Measurements from ENCODE around the gene DICER1.

Gene DICER1

GRCh38 chr14:95091581-95091980 is 65.7 kb downstream of the DICER1 start:
- no peaks in the 10 kb centered on the region for H3K9me3 Mint-ChIP-seq

GRCh38 chr14:95088665-95089064 is 68.7 kb downstream of the DICER1 start:
- H3K36me3 Mint-ChIP-seq (ENCODE audit: low read depth) = peaks cover 34% of the 10 kb centered on the region
- no peaks in the 10 kb centered on the region for H3K27me3 Mint-ChIP-seq (ENCODE audit: low read depth)
- no peak for DNase-seq (ENCODE audit: low spot score)
- H3K9me3 Mint-ChIP-seq = no peaks in the 10 kb centered on the region
- H3K27ac Mint-ChIP-seq = no peak overlapping the region
- H3K4me3 Mint-ChIP-seq = no peak overlapping the region
- no peaks in the 10 kb centered on the region for H3K4me1 Mint-ChIP-seq (ENCODE audit: low read depth)

More at GRCh38 chr14:95091581-95091980, 65.7 kb downstream of the DICER1 start:
- Mint-ChIP-seq H3K4me1 (ENCODE audit: low read depth) (no peaks in the 10 kb centered on the region), H3K4me3 (no peak overlapping the region), H3K27me3 (ENCODE audit: low read depth) (no peaks in the 10 kb centered on the region), H3K27ac (no peak overlapping the region), H3K36me3 (ENCODE audit: low read depth) (peaks cover 45% of the 10 kb centered on the region)
- no peak for DNase-seq (ENCODE audit: low spot score)

- Mint-ChIP-seq H3K27ac (no peak overlapping the region), H3K27me3 (ENCODE audit: low read depth) (no peaks in the 10 kb centered on the region), H3K4me1 (ENCODE audit: low read depth) (no peaks in the 10 kb centered on the region), H3K36me3 (ENCODE audit: low read depth) (peaks cover 26% of the 10 kb centered on the region), H3K9me3 (no peaks in the 10 kb centered on the region), H3K4me3 (no peak overlapping the region)
- DNase-seq (ENCODE audit: low spot score) = no peak
Observed at GRCh38 chr14:95087619-95088018, 69.7 kb downstream of the DICER1 start.

DNA sequence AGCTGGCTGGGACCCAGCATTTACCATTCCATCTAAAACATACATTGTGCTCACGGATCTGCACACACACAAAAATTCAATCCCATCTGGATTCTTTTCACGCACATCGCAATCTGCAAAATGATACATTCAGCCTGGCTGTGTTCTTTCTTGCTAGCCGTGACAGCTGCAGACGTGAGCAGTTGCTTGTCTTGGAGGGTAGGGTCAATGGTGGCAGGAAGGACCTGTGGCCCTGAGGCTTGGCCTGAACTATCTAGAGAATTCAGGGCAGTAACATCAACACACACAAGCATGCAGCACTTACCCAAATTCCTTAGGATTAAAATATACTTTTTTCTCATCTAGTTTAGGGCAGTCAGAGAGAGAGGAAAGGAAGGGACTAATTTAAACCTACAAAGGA is 72.0 kb downstream of the DICER1 start:
- H3K27me3 Mint-ChIP-seq (ENCODE audit: low read depth) = no peaks in the 10 kb centered on the region
- H3K36me3 Mint-ChIP-seq (ENCODE audit: low read depth) = peaks cover 18% of the 10 kb centered on the region

GRCh38 chr14:95078867-95079266 is 78.5 kb downstream of the DICER1 start:
- H3K9me3 Mint-ChIP-seq = peaks cover 5% of the 10 kb centered on the region
- DNase-seq (ENCODE audit: low spot score) = no peak
- no peaks in the 10 kb centered on the region for H3K4me1 Mint-ChIP-seq (ENCODE audit: low read depth)
- H3K36me3 Mint-ChIP-seq (ENCODE audit: low read depth) = no peaks in the 10 kb centered on the region
- no peak overlapping the region for H3K4me3 Mint-ChIP-seq
- H3K27ac Mint-ChIP-seq = no peak overlapping the region
- H3K27me3 Mint-ChIP-seq (ENCODE audit: low read depth) = peaks cover 2% of the 10 kb centered on the region

More for the DNA sequence above, 72.0 kb downstream of the DICER1 start:
- no peak for DNase-seq (ENCODE audit: low spot score)
- no peak overlapping the region for H3K4me3 Mint-ChIP-seq
- H3K4me1 Mint-ChIP-seq (ENCODE audit: low read depth) = no peaks in the 10 kb centered on the region
- no peak overlapping the region for H3K27ac Mint-ChIP-seq
- no peaks in the 10 kb centered on the region for H3K9me3 Mint-ChIP-seq

DNA sequence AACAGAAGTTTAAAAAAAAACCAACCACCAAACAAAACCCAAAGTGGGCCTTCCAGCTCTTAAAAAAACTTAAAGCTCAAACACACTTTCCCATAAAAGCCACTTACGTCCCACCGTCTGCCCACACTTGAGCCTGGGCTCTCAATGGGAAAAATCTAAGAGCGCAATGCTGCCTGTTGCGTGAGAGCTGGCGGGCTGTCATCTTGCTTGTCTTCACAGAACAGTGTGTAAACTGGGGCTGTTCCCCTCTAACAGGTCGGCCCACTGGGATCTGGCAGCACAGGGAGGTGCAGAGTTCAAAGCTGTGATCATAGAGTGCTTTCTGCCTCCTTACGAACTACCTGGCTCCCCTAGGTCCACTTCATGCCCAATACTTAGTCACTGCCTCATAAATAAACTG is 80.0 kb downstream of the DICER1 start:
- H3K4me1 Mint-ChIP-seq (ENCODE audit: low read depth) = no peaks in the 10 kb centered on the region
- no peak overlapping the region for H3K4me3 Mint-ChIP-seq
- no peak for DNase-seq (ENCODE audit: low spot score)
- no peak overlapping the region for H3K27ac Mint-ChIP-seq
- peaks cover 5% of the 10 kb centered on the region for H3K27me3 Mint-ChIP-seq (ENCODE audit: low read depth)
- no peaks in the 10 kb centered on the region for H3K36me3 Mint-ChIP-seq (ENCODE audit: low read depth)
- H3K9me3 Mint-ChIP-seq = peaks cover 5% of the 10 kb centered on the region

DNA sequence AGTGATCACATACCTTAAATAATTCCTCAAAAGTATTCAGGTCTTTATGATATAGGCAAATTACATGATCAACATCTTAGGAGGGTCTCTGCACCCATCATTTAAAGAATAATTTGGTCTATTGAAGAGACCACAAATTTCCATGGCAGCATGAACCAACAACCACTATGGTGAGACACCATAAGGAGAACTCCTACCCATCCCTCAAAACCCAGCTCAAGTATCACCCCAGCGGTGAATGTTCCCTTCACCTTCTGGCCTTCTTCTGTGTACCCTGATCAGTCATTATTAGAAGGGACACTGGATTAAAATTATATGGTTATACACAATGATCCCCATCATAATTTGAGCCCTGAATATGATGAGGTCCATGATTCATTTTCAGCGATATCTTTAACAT is 81.5 kb downstream of the DICER1 start:
- Mint-ChIP-seq H3K4me3 (no peak overlapping the region), H3K9me3 (peaks cover 5% of the 10 kb centered on the region), H3K4me1 (ENCODE audit: low read depth) (no peaks in the 10 kb centered on the region), H3K27ac (no peak overlapping the region), H3K27me3 (ENCODE audit: low read depth) (peaks cover 5% of the 10 kb centered on the region), H3K36me3 (ENCODE audit: low read depth) (no peaks in the 10 kb centered on the region)
- no peak for DNase-seq (ENCODE audit: low spot score)

- no peak for DNase-seq (ENCODE audit: low spot score)
- Mint-ChIP-seq H3K27me3 (ENCODE audit: low read depth) (peaks cover 5% of the 10 kb centered on the region), H3K9me3 (peaks cover 5% of the 10 kb centered on the region), H3K4me1 (ENCODE audit: low read depth) (no peaks in the 10 kb centered on the region), H3K4me3 (no peak overlapping the region), H3K27ac (no peak overlapping the region), H3K36me3 (ENCODE audit: low read depth) (no peaks in the 10 kb centered on the region)
Observed at GRCh38 chr14:95073947-95074346, 83.4 kb downstream of the DICER1 start.

- Mint-ChIP-seq H3K27me3 (ENCODE audit: low read depth) (peaks cover 3% of the 10 kb centered on the region), H3K36me3 (ENCODE audit: low read depth) (no peaks in the 10 kb centered on the region), H3K27ac (no peak overlapping the region), H3K9me3 (peaks cover under 1% of the 10 kb centered on the region), H3K4me3 (no peak overlapping the region), H3K4me1 (ENCODE audit: low read depth) (no peaks in the 10 kb centered on the region)
- DNase-seq (ENCODE audit: low spot score) = no peak
Observed at GRCh38 chr14:95072310-95072905, 84.9 kb downstream of the DICER1 start.

DNA sequence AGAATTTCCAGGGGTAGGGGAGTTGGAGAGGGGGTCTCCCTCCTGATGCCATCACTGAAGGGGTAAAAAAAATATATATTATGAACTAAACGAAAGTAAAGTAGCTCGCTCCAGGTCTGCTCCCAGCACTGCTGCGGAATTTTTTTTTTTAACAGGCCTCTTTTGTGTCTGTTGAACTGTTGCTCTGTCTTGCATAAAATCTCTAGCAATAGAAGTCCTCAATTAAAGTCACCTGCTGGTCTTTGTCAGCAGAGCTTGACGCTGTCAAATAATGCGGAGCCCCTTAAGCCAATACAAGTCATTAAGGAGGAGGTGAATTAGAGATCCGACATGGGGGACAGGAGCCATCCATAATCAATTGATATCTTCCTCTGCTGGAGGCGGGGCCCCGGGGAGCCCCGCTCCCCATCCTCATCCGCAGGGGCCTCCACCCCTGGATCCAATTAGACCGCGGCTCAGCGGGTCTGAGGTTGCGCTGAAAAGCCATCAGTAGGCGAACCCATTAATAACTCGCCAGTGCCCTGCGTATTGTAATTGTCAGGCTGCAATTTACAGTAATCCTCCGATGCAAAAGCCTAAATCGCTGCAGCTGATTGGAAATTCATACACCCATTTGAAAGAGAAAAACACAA is 85.6 kb downstream of the DICER1 start:
- Mint-ChIP-seq H3K36me3 (ENCODE audit: low read depth) (no peaks in the 10 kb centered on the region), H3K27ac (no peak overlapping the region), H3K4me3 (no peak overlapping the region), H3K4me1 (ENCODE audit: low read depth) (no peaks in the 10 kb centered on the region), H3K27me3 (ENCODE audit: low read depth) (peaks cover 3% of the 10 kb centered on the region), H3K9me3 (no peaks in the 10 kb centered on the region)
- DNase-seq (ENCODE audit: low spot score) = no peak

- H3K4me3 Mint-ChIP-seq = no peak overlapping the region
- peaks cover 3% of the 10 kb centered on the region for H3K27me3 Mint-ChIP-seq (ENCODE audit: low read depth)
- no peak for DNase-seq (ENCODE audit: low spot score)
- no peak overlapping the region for H3K27ac Mint-ChIP-seq
- no peaks in the 10 kb centered on the region for H3K36me3 Mint-ChIP-seq (ENCODE audit: low read depth)
- no peaks in the 10 kb centered on the region for H3K9me3 Mint-ChIP-seq
- H3K4me1 Mint-ChIP-seq (ENCODE audit: low read depth) = no peaks in the 10 kb centered on the region
Observed at GRCh38 chr14:95070748-95071435, 86.4 kb downstream of the DICER1 start.

DNA sequence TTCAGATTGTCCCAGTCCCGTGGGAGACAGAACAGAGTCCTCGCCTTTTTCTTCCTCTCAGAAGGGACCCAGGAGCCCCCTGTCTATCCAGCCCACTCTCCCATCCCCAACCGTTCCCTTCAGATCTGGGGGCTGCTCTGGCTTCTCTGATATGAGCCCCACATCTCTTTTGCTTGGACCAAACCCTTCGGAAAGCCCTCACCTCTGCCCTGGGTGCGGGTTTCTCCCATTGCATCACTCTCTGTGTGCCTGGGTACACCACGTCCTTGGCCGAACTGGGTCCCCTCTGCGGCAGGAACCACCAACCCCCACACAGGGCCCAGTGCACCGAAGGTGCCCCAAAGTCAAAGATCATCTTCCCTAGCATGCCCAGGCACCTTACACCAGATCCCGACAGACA is 87.8 kb downstream of the DICER1 start:
- DNase-seq (ENCODE audit: low spot score) = no peak
- no peak overlapping the region for H3K4me3 Mint-ChIP-seq
- no peak overlapping the region for H3K27ac Mint-ChIP-seq
- H3K9me3 Mint-ChIP-seq = no peaks in the 10 kb centered on the region
- no peaks in the 10 kb centered on the region for H3K36me3 Mint-ChIP-seq (ENCODE audit: low read depth)
- no peaks in the 10 kb centered on the region for H3K4me1 Mint-ChIP-seq (ENCODE audit: low read depth)
- peaks cover 3% of the 10 kb centered on the region for H3K27me3 Mint-ChIP-seq (ENCODE audit: low read depth)

DNA sequence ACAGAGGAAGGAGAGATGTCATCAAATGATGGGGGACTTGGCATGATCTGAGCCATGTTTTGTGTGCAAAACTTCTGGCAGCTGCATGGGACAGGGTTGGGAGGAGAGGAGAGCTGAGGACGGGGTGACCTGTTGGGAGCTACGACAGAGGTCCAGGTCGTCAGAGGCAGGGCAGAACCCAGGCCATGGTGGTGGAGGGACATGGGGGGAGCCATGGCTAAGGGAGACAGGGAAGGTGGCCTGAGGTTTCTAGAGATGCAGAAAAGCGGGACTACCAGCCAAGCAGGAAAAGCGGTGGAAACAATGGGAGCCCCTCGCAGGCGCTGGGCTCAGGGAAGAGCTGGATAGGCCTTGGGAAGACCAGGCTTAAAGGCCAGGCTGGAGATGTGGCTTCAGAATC is 88.3 kb downstream of the DICER1 start:
- no peaks in the 10 kb centered on the region for H3K36me3 Mint-ChIP-seq (ENCODE audit: low read depth)
- H3K27me3 Mint-ChIP-seq (ENCODE audit: low read depth) = peaks cover 3% of the 10 kb centered on the region
- H3K4me3 Mint-ChIP-seq = no peak overlapping the region
- H3K9me3 Mint-ChIP-seq = no peaks in the 10 kb centered on the region
- H3K4me1 Mint-ChIP-seq (ENCODE audit: low read depth) = no peaks in the 10 kb centered on the region
- no peak for DNase-seq (ENCODE audit: low spot score)
- H3K27ac Mint-ChIP-seq = no peak overlapping the region

DNA sequence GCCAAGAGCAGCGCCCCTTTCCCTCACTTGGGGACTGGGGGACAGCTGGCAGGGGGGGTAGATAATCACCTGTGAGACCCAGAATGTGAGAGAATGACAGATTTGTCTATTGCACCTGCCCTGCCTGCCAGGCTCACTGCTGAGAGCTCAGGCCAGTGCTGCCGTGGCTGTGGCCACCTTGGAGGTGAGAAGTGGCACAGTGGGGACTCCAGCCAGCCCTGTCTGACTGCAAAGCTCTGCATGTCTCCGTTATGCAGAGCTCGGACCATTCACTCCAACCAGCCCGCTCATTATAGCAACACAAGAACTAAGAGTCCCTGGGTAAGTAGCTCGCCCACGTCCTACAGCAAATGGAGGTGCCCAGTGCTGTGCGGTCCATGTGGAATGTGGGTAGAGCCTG is 88.8 kb downstream of the DICER1 start:
- Mint-ChIP-seq H3K4me3 (no peak overlapping the region), H3K27me3 (ENCODE audit: low read depth) (peaks cover 3% of the 10 kb centered on the region), H3K4me1 (ENCODE audit: low read depth) (no peaks in the 10 kb centered on the region), H3K36me3 (ENCODE audit: low read depth) (no peaks in the 10 kb centered on the region), H3K9me3 (no peaks in the 10 kb centered on the region), H3K27ac (no peak overlapping the region)
- no peak for DNase-seq (ENCODE audit: low spot score)
